OCI-LY1 (cell line): ENCODE measurements around the gene ATP5F1D.

Experiments used
- H2AFZ ChIP-seq: fragments of 200-600 bp; sonication (generic), shearing (Covaris generic); 2 replicates; pipeline ENCODE4 v1.6.0; 2014; ENCODE audit warnings: antibody characterized with exemption, mild to moderate bottlenecking, low read length
- H3F3A ChIP-seq: fragments of 200-600 bp; sonication (generic), shearing (Covaris generic); 2 replicates; pipeline ENCODE4 v1.6.0; 2014; ENCODE audit warnings: mild to moderate bottlenecking, antibody characterized with exemption, low read length, moderate library complexity; ENCODE audit not compliant: insufficient read depth
- H3K27ac ChIP-seq: fragments of 200-600 bp; sonication (generic); 2 replicates; pipeline ENCODE4 v1.5.1; 2014; ENCODE audit warnings: low read length, mixed run types, mild to moderate bottlenecking, low read depth; ENCODE audit not compliant: poor library complexity, severe bottlenecking
- H3K27me3 ChIP-seq: fragments of 200-600 bp; sonication (generic); 2 replicates; pipeline ENCODE4 v1.6.0; 2014; ENCODE audit warnings: antibody characterized with exemption, mild to moderate bottlenecking, low read length, moderate library complexity; ENCODE audit not compliant: insufficient read depth
- H3K36me3 ChIP-seq: fragments of 200-600 bp; sonication (generic); 2 replicates; pipeline ENCODE4 v1.6.1; 2014; ENCODE audit warnings: mild to moderate bottlenecking, antibody characterized with exemption, low read length, moderate library complexity, mixed read lengths; ENCODE audit not compliant: insufficient read depth
- H3K4me1 ChIP-seq: fragments of 200-600 bp; sonication (generic); 2 replicates; pipeline ENCODE4 v1.5.1; 2014; ENCODE audit warnings: mild to moderate bottlenecking, low read length, moderate library complexity; ENCODE audit not compliant: insufficient read depth, severe bottlenecking
- H3K4me2 ChIP-seq: fragments of 200-600 bp; sonication (generic), shearing (Covaris generic); 2 replicates; pipeline ENCODE4 v1.6.1; 2014; ENCODE audit warnings: low read length
- H3K4me3 ChIP-seq: fragments of 200-600 bp; sonication (generic); 2 replicates; pipeline ENCODE4 v1.5.1; 2014; ENCODE audit warnings: low read length, low read depth, mild to moderate bottlenecking, mixed read lengths; ENCODE audit not compliant: poor library complexity, severe bottlenecking
- H3K79me2 ChIP-seq: fragments of 200-600 bp; shearing (Covaris generic); 2 replicates; pipeline ENCODE4 v1.6.1; 2016; ENCODE audit warnings: mixed run types, low read length, mixed read lengths; ENCODE audit not compliant: insufficient read depth
- H3K9ac ChIP-seq: fragments of 200-600 bp; sonication (generic), shearing (Covaris generic); 2 replicates; pipeline ENCODE4 v1.6.1; 2014; ENCODE audit warnings: mild to moderate bottlenecking, low read length, mixed read lengths
- H3K9me2 ChIP-seq: fragments of 200-600 bp; sonication (generic), shearing (Covaris generic); 2 replicates; pipeline ENCODE4 v1.6.1; 2014; ENCODE audit warnings: low read depth, mild to moderate bottlenecking, low read length, mixed read lengths
- H3K9me3 ChIP-seq: fragments of 200-600 bp; shearing (Covaris generic); 2 replicates; pipeline ENCODE4 v1.6.1; 2014; ENCODE audit warnings: low read length, mixed read lengths
- H4K20me1 ChIP-seq: fragments of 200-600 bp; sonication (generic), shearing (Covaris generic); 2 replicates; pipeline ENCODE4 v1.6.0; 2016; ENCODE audit warnings: mild to moderate bottlenecking, low read length; ENCODE audit not compliant: insufficient read depth
- CTCF ChIP-seq: fragments of 200-600 bp; sonication (generic), shearing (Covaris generic); IDR thresholded peaks from 2 replicates; pipeline ENCODE4 v1.5.1; 2017; ENCODE audit warnings: mild to moderate bottlenecking, antibody characterized with exemption, low read length, moderate library complexity, mixed read lengths
- EZH2 ChIP-seq: fragments of 200-600 bp; sonication (generic), shearing (Covaris generic); IDR thresholded peaks from 2 replicates; pipeline ENCODE4 v1.8.0; 2017; ENCODE audit warnings: borderline replicate concordance, mixed run types, mild to moderate bottlenecking, antibody characterized with exemption, low read length, moderate library complexity, mixed read lengths

ATP5F1D gene

GRCh38 chr19:1254081-1254527 is 12.6 kb downstream of the ATP5F1D start:
- no peak overlapping the region for H3K4me3 ChIP-seq
- H3K9ac ChIP-seq: no peak overlapping the region
- no peaks in the 10 kb centered on the region for H3F3A ChIP-seq
- H3K9me2 ChIP-seq: no peaks in the 10 kb centered on the region
- peaks cover 40% of the 10 kb centered on the region for H3K4me1 ChIP-seq
- peaks cover 52% of the 10 kb centered on the region for H3K36me3 ChIP-seq
- no peaks in the 10 kb centered on the region for H3K27me3 ChIP-seq
- H3K4me2 ChIP-seq: no peak overlapping the region
- H2AFZ ChIP-seq: no peak overlapping the region
- H4K20me1 ChIP-seq: no peaks in the 10 kb centered on the region
- no peak overlapping the region for H3K27ac ChIP-seq
- no peak for TF ChIP-seq CTCF
- TF ChIP-seq EZH2: no peak
- H3K9me3 ChIP-seq: no peaks in the 10 kb centered on the region
- H3K79me2 ChIP-seq: no peaks in the 10 kb centered on the region

DNA sequence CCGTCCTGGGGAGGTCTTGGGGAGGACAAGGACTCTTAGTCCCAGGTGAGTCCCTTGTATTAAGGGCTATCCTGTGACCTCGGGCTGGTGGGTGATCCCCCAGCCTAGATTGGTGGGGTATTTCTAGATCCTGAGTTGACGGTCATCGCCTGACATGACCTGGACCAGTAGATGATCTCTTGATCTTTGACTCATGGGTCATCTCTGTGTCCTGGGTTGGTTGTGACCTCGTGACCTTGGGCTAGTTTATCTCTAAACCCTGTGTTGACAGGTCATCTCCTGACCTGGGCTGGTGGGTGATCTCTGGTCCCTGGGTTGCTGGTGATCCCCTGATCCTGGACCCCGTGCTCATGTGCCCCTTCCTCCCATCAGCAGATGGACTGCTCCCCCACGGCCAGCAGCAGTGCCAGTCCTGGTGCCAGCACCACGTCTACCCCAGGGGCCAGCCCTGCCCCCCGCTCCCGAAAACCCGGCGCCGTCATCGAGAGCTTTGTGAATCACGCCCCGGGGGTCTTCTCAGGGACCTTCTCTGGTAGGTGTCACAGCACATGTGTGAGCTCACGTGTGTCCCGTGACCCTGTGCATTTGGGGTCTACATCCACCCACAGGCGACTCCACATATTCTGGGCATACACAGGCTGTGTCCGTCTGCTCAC is 13.1 kb downstream of the ATP5F1D start:
- no peak overlapping the region for H3K4me2 ChIP-seq
- H3K9me3 ChIP-seq: no peaks in the 10 kb centered on the region
- no peaks in the 10 kb centered on the region for H4K20me1 ChIP-seq
- no peak overlapping the region for H3K4me3 ChIP-seq
- TF ChIP-seq EZH2: no peak
- no peak for TF ChIP-seq CTCF
- H3K36me3 ChIP-seq: peaks cover 52% of the 10 kb centered on the region
- no peak overlapping the region for H3K27ac ChIP-seq
- H3F3A ChIP-seq: peaks cover 2% of the 10 kb centered on the region; the same call in 1 of the 2 replicates
- peaks cover 46% of the 10 kb centered on the region for H3K4me1 ChIP-seq
- H3K9me2 ChIP-seq: no peaks in the 10 kb centered on the region
- H3K27me3 ChIP-seq: no peaks in the 10 kb centered on the region
- no peaks in the 10 kb centered on the region for H3K79me2 ChIP-seq
- no peak overlapping the region for H2AFZ ChIP-seq
- no peak overlapping the region for H3K9ac ChIP-seq

GRCh38 chr19:1255186-1256161 is 13.9 kb downstream of the ATP5F1D start:
- Histone ChIP-seq H3K9me2 (no peaks in the 10 kb centered on the region), H3K27me3 (no peaks in the 10 kb centered on the region), H3K4me1 (peaks cover 54% of the 10 kb centered on the region), H3K9ac (no peak overlapping the region), H3K4me3 (no peak overlapping the region), H3K36me3 (peaks cover 52% of the 10 kb centered on the region), H3F3A (peaks cover 5% of the 10 kb centered on the region; the same call in 1 of the 2 replicates), H3K4me2 (no peak overlapping the region), H4K20me1 (no peaks in the 10 kb centered on the region), H3K79me2 (no peaks in the 10 kb centered on the region), H3K9me3 (no peaks in the 10 kb centered on the region), H2AFZ (no peak overlapping the region), H3K27ac (no peak overlapping the region)
- TF ChIP-seq EZH2: no peak
- no peak for TF ChIP-seq CTCF
